NCI-H2029 treated with DMSO at 0.1 percent for 48 hours (cell line): ENCODE data around the gene INPP5E.

ENCODE experiments used
- DNase-seq: peaks from one replicate; lab custom pipeline; 2025; lab: John Stamatoyannopoulos, UW

INPP5E gene

DNA sequence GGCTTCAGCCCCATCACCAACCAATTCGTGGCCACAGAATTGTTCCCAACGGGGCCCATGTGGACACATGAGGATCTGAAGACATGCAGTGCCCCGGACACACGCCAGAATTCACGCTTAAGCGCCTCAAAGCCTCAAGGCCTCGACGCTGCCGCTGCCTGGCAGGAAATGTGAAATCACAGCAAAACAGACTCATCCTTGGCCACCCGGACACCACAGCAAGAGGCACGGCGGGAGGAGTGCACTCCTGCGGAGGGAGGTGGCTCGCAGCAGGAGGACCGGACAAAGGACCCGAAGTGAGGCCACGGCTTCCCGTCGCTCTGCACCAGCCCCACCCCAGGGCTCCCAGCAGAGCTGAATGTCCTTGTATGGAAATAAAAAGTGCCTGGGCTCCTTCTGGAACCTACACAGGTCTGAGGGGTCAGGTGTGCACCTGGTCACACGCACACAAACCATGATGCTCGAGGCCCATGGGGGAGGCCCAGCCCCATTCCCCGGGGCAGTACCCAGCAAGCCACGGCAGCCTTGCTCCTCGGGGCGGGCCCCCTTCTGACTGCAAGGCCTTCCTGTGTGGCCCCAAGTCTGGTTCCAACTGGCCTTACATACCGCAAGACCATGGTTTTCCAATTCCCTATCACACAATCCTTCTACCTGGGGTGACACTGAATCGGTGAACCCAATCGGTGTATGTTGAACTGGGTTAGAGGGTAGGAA is 33.2 kb upstream of the INPP5E start:
- DNase-seq: no peak

GRCh38 chr9:136471802-136472487 is 32.3 kb upstream of the INPP5E start:
- DNase-seq: no peak

- no peak for DNase-seq
Measured at GRCh38 chr9:136470792-136471469, 31.3 kb upstream of the INPP5E start.

GRCh38 chr9:136470356-136470755 is 30.7 kb upstream of the INPP5E start:
- DNase-seq: no peak

- DNase-seq: no peak
Measured at GRCh38 chr9:136467766-136468165, 28.1 kb upstream of the INPP5E start.

DNA sequence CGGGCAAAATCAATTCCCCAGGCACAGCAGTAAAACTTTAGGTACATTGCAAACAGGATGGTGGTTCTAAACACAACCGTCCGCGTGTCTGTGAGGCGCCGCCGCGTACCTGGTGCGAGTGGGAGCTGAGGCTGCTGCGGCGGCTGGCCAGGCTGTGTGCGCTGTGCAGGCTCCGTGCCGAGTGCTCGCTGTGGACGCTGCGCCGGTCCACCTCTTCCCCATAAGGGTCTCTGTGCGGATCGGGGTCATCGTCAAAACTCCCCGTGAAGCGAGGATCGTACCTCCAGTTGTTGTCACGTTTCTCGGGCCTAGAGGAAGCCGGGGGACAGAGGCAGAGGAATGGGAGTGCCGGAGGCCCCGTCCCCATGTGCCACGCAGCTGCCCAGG is 26.5 kb upstream of the INPP5E start:
- no peak for DNase-seq

GRCh38 chr9:136465500-136466154 is 26.0 kb upstream of the INPP5E start:
- DNase-seq: no peak

DNA sequence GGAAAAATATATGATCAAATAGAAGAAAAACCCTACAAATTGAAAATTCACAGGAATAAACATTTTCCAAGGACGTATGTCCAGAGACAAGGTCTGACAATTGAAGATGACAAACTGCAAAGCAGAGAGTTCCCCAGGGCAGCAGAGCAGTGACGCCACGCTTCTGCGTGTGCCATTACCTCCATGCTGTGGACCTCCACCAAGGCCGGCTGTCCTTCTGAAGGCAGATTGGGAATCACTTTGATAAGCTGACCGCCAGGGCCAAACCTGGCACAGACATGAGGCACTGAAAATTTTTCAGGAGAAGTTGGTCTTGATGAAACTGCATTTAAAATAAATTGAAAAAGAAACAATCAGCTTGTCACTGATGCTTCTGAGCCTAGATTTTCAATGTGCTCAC is 24.6 kb upstream of the INPP5E start:
- DNase-seq: no peak

DNA sequence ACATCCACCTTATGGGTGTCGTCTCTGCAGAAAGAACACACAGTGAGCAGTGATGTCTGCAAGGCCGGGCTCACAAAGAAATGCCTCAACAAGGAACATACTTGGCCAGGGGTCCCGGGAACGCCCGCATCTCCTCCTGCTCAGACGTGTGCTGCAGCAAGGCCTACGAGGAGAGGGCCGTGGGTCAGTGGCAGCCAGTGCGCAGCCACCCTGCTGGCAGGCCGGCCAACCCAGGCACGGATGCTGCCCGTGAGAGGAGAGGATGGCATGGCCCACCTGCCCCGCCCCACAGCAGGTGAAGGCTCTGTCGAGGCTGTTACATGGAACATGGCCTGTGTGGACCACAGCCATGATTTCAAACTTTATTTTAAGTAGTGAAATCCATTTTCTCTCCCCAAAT is 23.9 kb upstream of the INPP5E start:
- DNase-seq: no peak

DNA sequence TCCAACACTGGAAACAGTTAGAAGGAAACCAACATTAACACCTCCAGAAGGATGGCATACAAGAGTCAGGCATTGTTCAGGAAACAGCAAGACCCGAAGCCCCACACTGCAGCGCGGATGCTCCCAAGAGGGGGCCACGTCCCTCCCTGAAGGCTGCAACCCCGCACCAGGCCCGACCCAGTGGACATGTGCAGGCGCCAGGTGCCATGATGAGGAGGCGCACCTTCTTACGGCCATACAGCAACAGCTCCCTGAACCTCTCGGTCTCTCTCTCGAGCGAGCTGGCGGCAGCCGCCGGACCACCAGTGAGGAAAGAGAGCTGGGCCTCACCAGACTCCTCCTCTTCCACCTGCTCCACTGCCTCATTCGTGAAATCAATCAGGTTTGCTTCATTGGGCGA is 23.0 kb upstream of the INPP5E start:
- DNase-seq: no peak

- no peak for DNase-seq
Measured at GRCh38 chr9:136460772-136461325, 21.2 kb upstream of the INPP5E start.

GRCh38 chr9:136459425-136459824 is 19.8 kb upstream of the INPP5E start:
- no peak for DNase-seq

- no peak for DNase-seq
Measured at GRCh38 chr9:136457326-136457725, 17.7 kb upstream of the INPP5E start.

DNA sequence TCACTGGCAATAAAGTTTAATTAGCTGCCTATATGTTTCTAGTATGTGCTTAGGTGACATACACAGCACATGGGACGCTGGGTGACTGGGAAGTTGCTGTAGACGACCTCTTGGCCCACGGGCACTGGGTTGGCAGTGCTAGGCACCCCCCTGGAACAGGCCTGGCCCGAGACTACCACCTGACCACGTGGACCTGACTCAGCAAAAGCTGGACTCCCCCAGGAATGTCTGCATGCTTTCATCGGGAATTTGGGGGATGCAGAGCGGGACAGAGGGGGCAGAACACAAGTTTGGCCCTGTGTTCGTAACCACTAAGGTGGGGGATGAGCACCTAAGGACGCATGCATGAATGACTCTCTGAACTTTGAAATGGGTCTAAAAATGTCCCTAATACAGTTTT is 16.6 kb upstream of the INPP5E start:
- DNase-seq: no peak

DNA sequence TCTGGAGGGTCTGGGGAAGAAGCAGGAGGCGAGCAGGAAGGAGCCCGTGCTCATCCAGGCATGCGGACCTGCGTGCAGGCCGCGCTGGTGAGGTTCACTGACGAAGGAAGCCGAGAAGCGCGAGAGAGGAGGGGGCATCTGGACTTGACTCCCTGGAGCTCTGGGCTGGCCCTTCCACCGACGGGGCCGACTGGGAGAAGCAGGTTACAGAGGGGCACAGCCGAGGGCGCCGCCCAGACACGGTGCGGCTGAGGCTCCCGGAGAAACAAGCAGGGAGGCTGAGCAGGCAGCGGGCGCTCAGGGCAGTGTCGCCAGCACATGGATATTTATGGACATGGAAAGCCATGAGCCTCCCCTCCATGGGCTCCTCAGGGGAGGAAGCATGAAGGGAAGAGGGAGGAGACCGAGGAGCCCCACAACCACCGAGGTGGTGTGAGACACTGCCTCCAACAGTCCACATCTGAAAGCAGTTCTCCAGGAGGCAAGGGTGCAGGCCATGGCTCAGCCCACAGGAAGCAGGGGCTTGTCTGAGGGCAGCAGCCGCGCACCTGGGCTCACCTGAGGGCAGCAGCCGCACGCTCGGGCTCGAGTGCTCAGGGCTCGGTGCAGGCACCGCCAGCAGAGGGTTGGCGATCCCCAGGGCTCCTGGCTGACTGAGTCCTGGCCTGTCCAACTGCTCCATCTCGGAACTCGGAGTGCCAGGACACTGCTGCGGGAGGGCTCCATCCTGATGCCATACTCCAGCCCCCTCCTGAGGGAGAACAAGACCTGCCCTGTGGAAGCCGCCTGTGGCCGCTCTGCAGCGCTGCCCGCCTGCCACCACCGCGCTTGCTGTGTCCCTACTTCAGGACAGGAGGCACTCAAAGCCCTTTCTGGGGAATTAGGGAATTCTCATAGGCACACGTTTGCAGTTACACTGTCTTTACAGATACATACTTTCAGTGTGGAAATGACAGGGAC is 15.7 kb upstream of the INPP5E start:
- DNase-seq: no peak

GRCh38 chr9:136454026-136454796 is 14.6 kb upstream of the INPP5E start:
- no peak for DNase-seq

DNA sequence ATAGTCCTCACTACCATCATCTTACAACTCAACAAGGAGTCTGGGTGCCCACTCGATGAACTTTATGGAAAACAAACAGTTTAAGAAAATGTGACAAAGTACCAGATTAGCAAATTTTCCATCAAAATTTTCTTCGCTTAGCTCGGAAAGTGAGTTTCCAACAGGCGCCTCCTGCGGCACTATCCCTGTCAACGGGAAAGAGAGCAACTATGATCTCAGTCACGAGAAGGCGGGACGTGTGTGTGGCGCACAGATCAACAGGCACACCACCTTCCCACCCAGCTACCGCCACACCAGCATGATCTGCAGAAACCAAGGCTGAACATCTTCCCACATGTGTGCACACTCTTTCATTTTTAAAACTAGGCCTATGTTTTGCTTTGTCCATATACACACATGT is 13.7 kb upstream of the INPP5E start:
- no peak for DNase-seq

- no peak for DNase-seq
Measured at GRCh38 chr9:136451221-136451877, 11.7 kb upstream of the INPP5E start.

GRCh38 chr9:136448655-136449054 is 9.0 kb upstream of the INPP5E start:
- DNase-seq: no peak

GRCh38 chr9:136447173-136447778 is 7.6 kb upstream of the INPP5E start:
- DNase-seq: no peak
